Measurements from ENCODE around the gene POC5.

Gene POC5

DNA sequence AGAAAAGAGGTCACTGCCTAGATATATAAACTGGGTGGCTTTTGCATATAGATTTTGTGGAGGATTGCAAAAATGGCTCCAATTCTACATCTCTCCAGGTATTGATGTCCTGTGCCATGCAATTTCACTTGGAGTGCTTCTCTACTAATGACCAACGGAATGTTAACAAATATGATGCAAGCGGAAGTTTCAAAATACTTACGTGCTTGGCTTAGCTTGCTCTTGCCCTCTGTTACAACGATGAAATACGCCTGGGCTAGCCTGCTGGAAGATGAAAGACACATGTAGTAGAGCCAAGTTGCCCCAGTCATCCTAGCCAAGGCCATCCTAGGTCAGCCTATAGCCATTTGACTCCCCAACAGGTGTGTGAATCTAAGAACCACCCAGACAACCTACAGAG is 3.6 kb upstream of the POC5 start:
- no peak for DNase-seq (ENCODE audit: low spot score)
- TF ChIP-seq, protein P1, sequence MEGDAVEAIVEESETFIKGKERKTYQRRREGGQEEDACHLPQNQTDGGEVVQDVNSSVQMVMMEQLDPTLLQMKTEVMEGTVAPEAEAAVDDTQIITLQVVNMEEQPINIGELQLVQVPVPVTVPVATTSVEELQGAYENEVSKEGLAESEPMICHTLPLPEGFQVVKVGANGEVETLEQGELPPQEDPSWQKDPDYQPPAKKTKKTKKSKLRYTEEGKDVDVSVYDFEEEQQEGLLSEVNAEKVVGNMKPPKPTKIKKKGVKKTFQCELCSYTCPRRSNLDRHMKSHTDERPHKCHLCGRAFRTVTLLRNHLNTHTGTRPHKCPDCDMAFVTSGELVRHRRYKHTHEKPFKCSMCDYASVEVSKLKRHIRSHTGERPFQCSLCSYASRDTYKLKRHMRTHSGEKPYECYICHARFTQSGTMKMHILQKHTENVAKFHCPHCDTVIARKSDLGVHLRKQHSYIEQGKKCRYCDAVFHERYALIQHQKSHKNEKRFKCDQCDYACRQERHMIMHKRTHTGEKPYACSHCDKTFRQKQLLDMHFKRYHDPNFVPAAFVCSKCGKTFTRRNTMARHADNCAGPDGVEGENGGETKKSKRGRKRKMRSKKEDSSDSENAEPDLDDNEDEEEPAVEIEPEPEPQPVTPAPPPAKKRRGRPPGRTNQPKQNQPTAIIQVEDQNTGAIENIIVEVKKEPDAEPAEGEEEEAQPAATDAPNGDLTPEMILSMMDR (IDR thresholded peaks at IDR 0.05; ENCODE audit: extremely low read depth, missing control alignments), result no peak

- TF ChIP-seq, protein P1 (IDR thresholded peaks at IDR 0.05; ENCODE audit: extremely low read depth, missing control alignments), result no peak
- DNase-seq (ENCODE audit: low spot score), result peak; percentile 8
These were observed 539 bp downstream of the POC5 start for GRCh38 chr5:75716715-75717081.

DNA sequence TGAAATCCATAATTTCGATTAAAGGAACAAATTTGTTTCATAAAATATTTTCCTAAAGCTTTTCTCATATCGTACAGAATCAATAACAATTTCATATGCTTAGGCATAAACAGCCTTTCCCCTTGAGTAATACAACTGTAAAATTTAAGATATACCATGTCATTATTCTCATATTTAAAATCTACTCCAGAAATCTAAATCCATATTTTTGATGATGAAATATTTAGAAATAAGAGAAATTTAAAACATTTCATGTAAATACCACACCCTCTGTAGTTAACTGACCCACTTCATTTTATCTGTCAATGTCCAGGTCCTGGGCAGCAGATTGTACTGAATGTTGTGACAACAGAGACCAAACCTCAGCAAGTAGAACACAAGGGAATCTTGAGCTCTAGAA is 5.1 kb downstream of the POC5 start:
- TF ChIP-seq, protein P1 (IDR thresholded peaks at IDR 0.05; ENCODE audit: extremely low read depth, missing control alignments), result no peak
- no peak for DNase-seq (ENCODE audit: low spot score)

- TF ChIP-seq, protein P1 (IDR thresholded peaks at IDR 0.05; ENCODE audit: extremely low read depth, missing control alignments), result no peak
- DNase-seq (ENCODE audit: low spot score), result no peak
These were observed 6.1 kb downstream of the POC5 start for GRCh38 chr5:75711151-75711550.

GRCh38 chr5:75710637-75711036 is 6.6 kb downstream of the POC5 start:
- DNase-seq (ENCODE audit: low spot score), result no peak
- TF ChIP-seq, protein P1 (IDR thresholded peaks at IDR 0.05; ENCODE audit: extremely low read depth, missing control alignments), result no peak

- TF ChIP-seq, protein P1 (IDR thresholded peaks at IDR 0.05; ENCODE audit: extremely low read depth, missing control alignments), result no peak
- no peak for DNase-seq (ENCODE audit: low spot score)
These were observed 9.2 kb downstream of the POC5 start for GRCh38 chr5:75707911-75708509.

- DNase-seq (ENCODE audit: low spot score), result no peak
- TF ChIP-seq, protein P1 (IDR thresholded peaks at IDR 0.05; ENCODE audit: extremely low read depth, missing control alignments), result no peak
These were observed 10.5 kb downstream of the POC5 start for GRCh38 chr5:75706775-75707174.
